A673 (cell line): ENCODE results near the gene GAS7.
"Not testable (repeated sequence)": the region's sequence is repeated elsewhere in the genome, so short reads cannot be mapped to it uniquely, and the experiment has no call there.

Experiments used
- EZH2 ChIP-seq: fragments of 200-600 bp; sonication (generic); IDR thresholded peaks from 2 replicates; pipeline ENCODE4 v1.6.1; 2017; ENCODE audit warnings: borderline replicate concordance, low read depth, mild to moderate bottlenecking, mixed read lengths, antibody characterized with exemption, low read length; ENCODE audit not compliant: poor library complexity, severe bottlenecking
- TF ChIP-seq, protein P1 (sequence below): fragments of 300-800, 200-600 bp; sonication (generic); conservative IDR thresholded peaks from 2 replicates; pipeline ENCODE4 v1.5.1; 2017; ENCODE audit warnings: low read depth, mild to moderate bottlenecking, antibody characterized with exemption, low read length, moderate library complexity, mixed read lengths

DNA sequence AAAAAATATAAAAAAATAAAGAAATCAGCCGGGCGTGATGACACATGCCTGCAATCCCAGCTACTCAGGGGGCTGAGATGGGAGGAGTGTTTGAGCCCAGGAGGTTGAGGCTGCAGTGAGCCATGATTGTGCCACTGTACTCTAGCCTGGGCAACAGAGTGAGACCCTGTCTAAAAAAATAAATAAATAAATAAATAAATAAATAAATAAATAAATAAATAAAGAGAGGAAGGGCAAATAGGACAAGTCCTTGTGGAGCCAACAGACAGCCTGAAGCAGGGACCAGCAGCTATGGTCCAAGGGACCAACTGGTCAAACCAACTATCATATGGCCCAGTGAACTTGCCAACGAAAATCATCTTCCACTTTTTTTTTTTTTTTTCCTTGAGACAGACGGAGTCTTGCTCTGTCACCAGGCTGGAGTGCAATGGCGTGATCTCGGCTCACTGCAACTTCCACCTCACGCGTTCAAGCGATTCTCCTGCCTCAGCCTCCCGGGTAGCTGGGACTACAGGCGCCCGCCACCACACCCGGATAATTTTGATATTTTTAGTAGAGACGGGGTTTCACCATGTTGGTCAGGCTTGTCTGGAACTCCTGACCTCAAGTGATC lies 181.3 kb downstream of the GAS7 start:
- TF ChIP-seq, protein P1, sequence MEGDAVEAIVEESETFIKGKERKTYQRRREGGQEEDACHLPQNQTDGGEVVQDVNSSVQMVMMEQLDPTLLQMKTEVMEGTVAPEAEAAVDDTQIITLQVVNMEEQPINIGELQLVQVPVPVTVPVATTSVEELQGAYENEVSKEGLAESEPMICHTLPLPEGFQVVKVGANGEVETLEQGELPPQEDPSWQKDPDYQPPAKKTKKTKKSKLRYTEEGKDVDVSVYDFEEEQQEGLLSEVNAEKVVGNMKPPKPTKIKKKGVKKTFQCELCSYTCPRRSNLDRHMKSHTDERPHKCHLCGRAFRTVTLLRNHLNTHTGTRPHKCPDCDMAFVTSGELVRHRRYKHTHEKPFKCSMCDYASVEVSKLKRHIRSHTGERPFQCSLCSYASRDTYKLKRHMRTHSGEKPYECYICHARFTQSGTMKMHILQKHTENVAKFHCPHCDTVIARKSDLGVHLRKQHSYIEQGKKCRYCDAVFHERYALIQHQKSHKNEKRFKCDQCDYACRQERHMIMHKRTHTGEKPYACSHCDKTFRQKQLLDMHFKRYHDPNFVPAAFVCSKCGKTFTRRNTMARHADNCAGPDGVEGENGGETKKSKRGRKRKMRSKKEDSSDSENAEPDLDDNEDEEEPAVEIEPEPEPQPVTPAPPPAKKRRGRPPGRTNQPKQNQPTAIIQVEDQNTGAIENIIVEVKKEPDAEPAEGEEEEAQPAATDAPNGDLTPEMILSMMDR, result not testable (repeated sequence)
- not testable (repeated sequence) for TF ChIP-seq EZH2
